Neural crest cell (in vitro differentiated cells): Measurements from ENCODE around the gene USP47. TPM values are rescaled to one million over a fixed set of nuclear protein-coding genes. Genes with fewer than 3 reads are reported as not detected.

Experiments used
- DNase-seq: peaks from one replicate; pipeline ENCODE4 v3.0.0; 2021; ENCODE audit warnings: low read depth, mixed read lengths, low spot score
- H3K27ac Mint-ChIP-seq: one replicate; pipeline ENCODE4 v1.8.0; 2021; ENCODE audit warnings: mild to moderate bottlenecking, mixed read lengths; ENCODE audit not compliant: unreplicated experiment
- H3K27me3 Mint-ChIP-seq: 2 replicates; pipeline ENCODE4 v1.8.0; 2021; ENCODE audit warnings: low read depth, mild to moderate bottlenecking, mixed read lengths
- H3K36me3 Mint-ChIP-seq: 2 replicates; pipeline ENCODE4 v1.8.0; 2021; ENCODE audit warnings: low read depth, mild to moderate bottlenecking, mixed read lengths
- H3K4me1 Mint-ChIP-seq: 2 replicates; pipeline ENCODE4 v1.8.0; 2021; ENCODE audit warnings: mixed read lengths
- H3K4me3 Mint-ChIP-seq: one replicate; pipeline ENCODE4 v1.8.0; 2021; ENCODE audit warnings: mild to moderate bottlenecking, mixed read lengths
- H3K9me3 Mint-ChIP-seq: 2 replicates; pipeline ENCODE4 v1.8.0; 2021; ENCODE audit warnings: mixed read lengths
- CTCF ChIP-seq: fragments of 200-600 bp; sonication (generic); conservative IDR thresholded peaks from 2 replicates; pipeline ENCODE4 v1.5.0; 2021; ENCODE audit warnings: antibody characterized with exemption, mild to moderate bottlenecking
- long read RNA-seq: library from polyadenylated mRNA; unstranded; transcript quantifications from one replicate; pipeline ENCODE4 v2.0.0, GENCODE V29; 2020
- total RNA-seq: library from RNA; stranded (reverse); gene quantifications from 2 replicates; pipeline ENCODE4 v1.2.1, GENCODE V29; 2021

Gene USP47
- total RNA-seq: 58.9 and 59.4 TPM in 2 replicates
- long read RNA-seq, full-length matches to known transcripts: 38 of 282 reads
- long read RNA-seq, partial matches to known transcripts: 217 of 282 reads
- long read RNA-seq, other reads (novel, unspliced or antisense): 27 of 282 reads

- Mint-ChIP-seq H3K4me1 (peaks cover 4% of the 10 kb centered on the region), H3K27me3 (no peaks in the 10 kb centered on the region), H3K36me3 (no peaks in the 10 kb centered on the region), H3K4me3 (no peak within 1 kb of the TSS), H3K9me3 (no peaks in the 10 kb centered on the region), H3K27ac (no peak within 1 kb of the TSS)
- peak; percentile 96 for DNase-seq
- TF ChIP-seq CTCF: peak; percentile 62
These were observed at the start of gene USP47 for GRCh38 chr11:11841723-11842420. Gene USP47 (plus strand): TSS chr11:11841972. CDS start chr11:11842186, 214 bp downstream.

GRCh38 chr11:11793073-11793472, 48.7 kb upstream of the USP47 start:
- Mint-ChIP-seq H3K9me3 (no peaks in the 10 kb centered on the region), H3K4me3 (no peak overlapping the region), H3K4me1 (no peaks in the 10 kb centered on the region), H3K36me3 (no peaks in the 10 kb centered on the region), H3K27me3 (peaks cover 10% of the 10 kb centered on the region), H3K27ac (no peak overlapping the region)
- TF ChIP-seq CTCF: no peak
- DNase-seq: no peak

GRCh38 chr11:11798586-11799438, 43.0 kb upstream of the USP47 start:
- TF ChIP-seq CTCF: peak; percentile 74
- DNase-seq: peak; percentile 58
- Mint-ChIP-seq H3K9me3 (peaks cover 3% of the 10 kb centered on the region), H3K4me3 (no peak overlapping the region), H3K27ac (no peak overlapping the region), H3K27me3 (peaks cover 10% of the 10 kb centered on the region), H3K36me3 (no peaks in the 10 kb centered on the region), H3K4me1 (no peaks in the 10 kb centered on the region)

- Mint-ChIP-seq H3K4me1 (peaks cover 26% of the 10 kb centered on the region), H3K27me3 (no peaks in the 10 kb centered on the region)
- no peak for DNase-seq
These were observed 36.5 kb upstream of the USP47 start for GRCh38 chr11:11805228-11805627.

GRCh38 chr11:11806074-11806473, 35.7 kb upstream of the USP47 start:
- peak overlapping the region; percentile 83 for H3K27ac Mint-ChIP-seq
- no peaks in the 10 kb centered on the region for H3K27me3 Mint-ChIP-seq
- DNase-seq: no peak
- peaks cover 3% of the 10 kb centered on the region for H3K9me3 Mint-ChIP-seq
- H3K4me3 Mint-ChIP-seq: no peak overlapping the region
- peaks cover 26% of the 10 kb centered on the region for H3K4me1 Mint-ChIP-seq
- H3K36me3 Mint-ChIP-seq: no peaks in the 10 kb centered on the region
- no peak for TF ChIP-seq CTCF

More at GRCh38 chr11:11805228-11805627, 36.5 kb upstream of the USP47 start:
- Mint-ChIP-seq H3K36me3 (no peaks in the 10 kb centered on the region), H3K4me3 (no peak overlapping the region), H3K9me3 (peaks cover 3% of the 10 kb centered on the region), H3K27ac (no peak overlapping the region)
- TF ChIP-seq CTCF: no peak
